ENCODE data around the gene CBL.

DNA sequence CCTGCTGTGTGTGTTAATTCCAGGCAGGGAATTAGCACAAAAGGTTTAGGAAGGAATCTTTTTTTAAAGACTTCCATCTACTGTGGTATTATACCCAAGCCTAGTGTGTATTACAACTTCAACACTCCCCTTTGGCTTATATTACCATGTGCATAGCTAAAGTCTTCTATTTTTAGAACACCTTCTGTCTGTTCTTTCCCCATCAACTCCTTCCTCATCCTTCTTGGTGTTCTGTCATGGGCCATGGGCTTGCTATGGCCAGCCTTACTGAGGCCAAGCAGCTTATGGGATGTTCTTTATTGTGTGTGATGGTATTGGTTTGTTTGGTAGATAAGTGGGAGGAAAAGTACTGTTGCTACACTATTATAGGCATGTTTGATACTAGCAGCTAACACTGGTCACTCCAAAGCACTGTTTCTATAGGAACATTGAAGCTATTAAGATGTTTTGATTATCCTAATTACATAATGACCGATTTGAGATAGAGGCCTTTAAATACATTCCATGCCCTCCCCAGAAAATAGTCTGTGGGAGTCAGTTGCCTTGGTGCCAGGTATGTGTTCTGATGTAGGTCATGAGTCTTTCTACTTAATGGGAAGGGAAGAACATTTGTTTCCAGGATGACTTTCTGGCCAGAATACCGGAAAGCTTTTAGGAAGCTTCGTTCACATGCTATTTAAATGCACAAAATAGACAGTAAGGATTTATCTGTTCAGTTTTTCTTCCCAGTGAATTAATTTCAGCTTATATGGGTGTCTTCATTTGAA, 94.2 kb downstream of the CBL start:
- TF ChIP-seq, protein P1, sequence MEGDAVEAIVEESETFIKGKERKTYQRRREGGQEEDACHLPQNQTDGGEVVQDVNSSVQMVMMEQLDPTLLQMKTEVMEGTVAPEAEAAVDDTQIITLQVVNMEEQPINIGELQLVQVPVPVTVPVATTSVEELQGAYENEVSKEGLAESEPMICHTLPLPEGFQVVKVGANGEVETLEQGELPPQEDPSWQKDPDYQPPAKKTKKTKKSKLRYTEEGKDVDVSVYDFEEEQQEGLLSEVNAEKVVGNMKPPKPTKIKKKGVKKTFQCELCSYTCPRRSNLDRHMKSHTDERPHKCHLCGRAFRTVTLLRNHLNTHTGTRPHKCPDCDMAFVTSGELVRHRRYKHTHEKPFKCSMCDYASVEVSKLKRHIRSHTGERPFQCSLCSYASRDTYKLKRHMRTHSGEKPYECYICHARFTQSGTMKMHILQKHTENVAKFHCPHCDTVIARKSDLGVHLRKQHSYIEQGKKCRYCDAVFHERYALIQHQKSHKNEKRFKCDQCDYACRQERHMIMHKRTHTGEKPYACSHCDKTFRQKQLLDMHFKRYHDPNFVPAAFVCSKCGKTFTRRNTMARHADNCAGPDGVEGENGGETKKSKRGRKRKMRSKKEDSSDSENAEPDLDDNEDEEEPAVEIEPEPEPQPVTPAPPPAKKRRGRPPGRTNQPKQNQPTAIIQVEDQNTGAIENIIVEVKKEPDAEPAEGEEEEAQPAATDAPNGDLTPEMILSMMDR (conservative IDR thresholded peaks at IDR 0.05; ENCODE audit: low read length): no peak
- TF ChIP-seq EZH2phosphoT487 (IDR thresholded peaks at IDR 0.05; ENCODE audit: borderline replicate concordance, low read depth, low read length): no peak
